GM12872 (cell line): ENCODE results near the gene MICU2.

Source experiments
- CTCF ChIP-seq: IDR thresholded peaks from 3 replicates; pipeline ENCODE4 v1.5.1; 2011; ENCODE audit warnings: low read depth, mild to moderate bottlenecking, low read length, moderate library complexity; ENCODE audit not compliant: insufficient read depth

Gene MICU2

GRCh38 chr13:21594715-21595545 is 9.0 kb downstream of the MICU2 start:
- no peak for TF ChIP-seq CTCF

GRCh38 chr13:21590231-21590630 is 13.7 kb downstream of the MICU2 start:
- no peak for TF ChIP-seq CTCF

- TF ChIP-seq CTCF = no peak
These were observed 18.9 kb downstream of the MICU2 start for GRCh38 chr13:21584973-21585592.

- TF ChIP-seq CTCF = no peak
These were observed 20.5 kb downstream of the MICU2 start for GRCh38 chr13:21583478-21583877.

- TF ChIP-seq CTCF = no peak
These were observed 23.2 kb downstream of the MICU2 start for GRCh38 chr13:21580736-21581135.

- TF ChIP-seq CTCF = no peak
These were observed 24.1 kb downstream of the MICU2 start for GRCh38 chr13:21579754-21580316.

- TF ChIP-seq CTCF = no peak
These were observed 25.2 kb downstream of the MICU2 start for GRCh38 chr13:21578748-21579147.
